Endothelial cell of umbilical vein (primary cell): ENCODE data around the gene COL20A1. TPM values are rescaled to one million over a fixed set of nuclear protein-coding genes. Genes with fewer than 3 reads are reported as not detected.

Source experiments
- BruUV-seq: library from RNA; stranded (reverse); fragments of 400-500 nt; replicated peaks from 2 replicates; lab custom pipeline; 2021; lab: Mats Ljungman, UMichigan
- CTCF ChIA-PET: fragments of 300-600, 350-600 bp; sonication (Branson Sonifier 250); formaldehyde crosslinking; loops from one replicate; lab custom pipeline; 2021; ENCODE audit warnings: antibody characterized with exemption, inconsistent platforms; lab: Charles Lee
- POLR2A ChIA-PET: fragments of 300-600, 350-600 bp; sonication (Branson Sonifier 250); formaldehyde crosslinking; loops from one replicate; lab custom pipeline; 2021; ENCODE audit warnings: antibody characterized with exemption, inconsistent platforms; lab: Charles Lee
- DNase-seq: peaks from one replicate; pipeline ENCODE4 v3.0.0-alpha.2; 2011; ENCODE audit warnings: low read depth, low spot score
- FAIRE-seq: peaks from 2 replicates; lab custom pipeline; 2011; peaks lifted over from hg19 to GRCh38; lab: Jason Lieb, UNC
- H2AFZ ChIP-seq: 2 replicates; pipeline ENCODE4 v1.6.0; 2012; ENCODE audit warnings: low read depth, low read length, control low read depth, inconsistent platforms
- H3K27ac ChIP-seq: 2 replicates; pipeline ENCODE4 v1.5.1; 2011; ENCODE audit warnings: low read depth, mild to moderate bottlenecking, control low read depth, low read length, moderate library complexity; ENCODE audit not compliant: insufficient read depth
- H3K27me3 ChIP-seq, 2 experiments: 2 replicates each; pipeline versions ENCODE4 v1.6.0 to v1.6.1; 2011; ENCODE audit warnings: low read length in 2 of 2, mixed read lengths in 1 of 2; ENCODE audit not compliant: control insufficient read depth in 2 of 2, insufficient read depth in 2 of 2
- H3K36me3 ChIP-seq, 2 experiments: 2 replicates in 1 of 2; 3 replicates in 1 of 2; pipeline ENCODE4 v1.5.1; 2011; ENCODE audit warnings: low read length in 2 of 2, mild to moderate bottlenecking in 1 of 2, moderate library complexity in 1 of 2; ENCODE audit not compliant: control insufficient read depth in 2 of 2, insufficient read depth in 2 of 2; ENCODE audit errors: extremely low read depth in 1 of 2
- H3K4me1 ChIP-seq: 3 replicates; pipeline ENCODE4 v1.5.1; 2011; ENCODE audit warnings: mild to moderate bottlenecking, low read length; ENCODE audit not compliant: control insufficient read depth, insufficient read depth; ENCODE audit errors: extremely low read depth
- H3K4me2 ChIP-seq: 2 replicates; pipeline ENCODE4 v1.6.1; 2011; ENCODE audit warnings: low read length, control low read depth, mixed read lengths; ENCODE audit not compliant: insufficient read depth
- H3K4me3 ChIP-seq, 3 experiments: fragments of 200-600 bp in 1 of 3; sonication (generic), shearing (Covaris generic) in 1 of 3; replicated peaks in 1 of 3; 2 replicates each; pipeline ENCODE4 v1.5.1; 2011 to 2016; ENCODE audit warnings: control low read depth in 3 of 3, low read length in 3 of 3, mild to moderate bottlenecking in 2 of 3, inconsistent platforms in 1 of 3, low read depth in 1 of 3, moderate library complexity in 1 of 3; ENCODE audit not compliant: insufficient read depth in 1 of 3
- H3K79me2 ChIP-seq: 2 replicates; pipeline ENCODE4 v1.6.0; 2012; ENCODE audit warnings: low read length, inconsistent platforms; ENCODE audit not compliant: control insufficient read depth, insufficient read depth
- H3K9ac ChIP-seq: replicated peaks from 2 replicates; pipeline ENCODE3; 2011; ENCODE audit warnings: low read length, control low read depth; ENCODE audit not compliant: insufficient read depth; ENCODE audit errors: extremely low read depth
- H3K9me1 ChIP-seq: replicated peaks from 3 replicates; pipeline ENCODE4 v1.6.0; 2011; ENCODE audit warnings: mild to moderate bottlenecking, low read length; ENCODE audit not compliant: control insufficient read depth, insufficient read depth; ENCODE audit errors: extremely low read depth
- H3K9me3 ChIP-seq: replicated peaks from 2 replicates; pipeline ENCODE4 v1.5.1; 2012; ENCODE audit warnings: low read length, inconsistent platforms; ENCODE audit not compliant: control insufficient read depth, insufficient read depth
- H4K20me1 ChIP-seq: replicated peaks from 2 replicates; pipeline ENCODE3; 2011; ENCODE audit warnings: mild to moderate bottlenecking, low read length; ENCODE audit not compliant: control insufficient read depth, insufficient read depth; ENCODE audit errors: extremely low read depth
- CTCF ChIP-seq, 2 donors: IDR thresholded peaks; 1 replicate in 1 of 2; 2 replicates in 1 of 2; pipeline ENCODE4 v1.5.1; 2011; ENCODE audit warnings: low read length in 2 of 2, mild to moderate bottlenecking in 2 of 2, moderate library complexity in 2 of 2, control low read depth in 1 of 2, inconsistent platforms in 1 of 2, low read depth in 1 of 2; ENCODE audit not compliant: insufficient read depth in 1 of 2; ENCODE audit errors: extremely low read depth in 1 of 2
- EZH2 ChIP-seq: IDR thresholded peaks from 2 replicates; pipeline ENCODE4 v1.6.1; 2012; ENCODE audit warnings: borderline replicate concordance, low read depth, mild to moderate bottlenecking, moderate library complexity, low read length, inconsistent platforms; ENCODE audit not compliant: severe bottlenecking
- FOS ChIP-seq: IDR thresholded peaks from 2 replicates; pipeline ENCODE4 v1.6.1; 2011; ENCODE audit warnings: mild to moderate bottlenecking, low read length, moderate library complexity, borderline replicate concordance; ENCODE audit not compliant: insufficient read depth
- GATA2 ChIP-seq: IDR thresholded peaks from 2 replicates; pipeline ENCODE4 v1.7.0; 2011; ENCODE audit warnings: low read depth, mild to moderate bottlenecking, moderate library complexity, mixed read lengths, low read length; ENCODE audit not compliant: insufficient read length, insufficient read depth
- JUN ChIP-seq: IDR thresholded peaks from 2 replicates; pipeline ENCODE4 v1.6.1; 2011; ENCODE audit warnings: borderline replicate concordance, low read depth; ENCODE audit not compliant: insufficient read length, insufficient read depth
- MAX ChIP-seq: IDR thresholded peaks from 2 replicates; pipeline ENCODE4 v1.6.1; 2011; ENCODE audit not compliant: insufficient read depth, insufficient read length
- MYC ChIP-seq: IDR thresholded peaks from one replicate; pipeline ENCODE4 v1.6.1; 2011; ENCODE audit warnings: mild to moderate bottlenecking, low read depth, low read length
- POLR2A ChIP-seq: IDR thresholded peaks from 2 replicates; pipeline ENCODE4 v1.6.1; 2012; ENCODE audit warnings: low read depth, mild to moderate bottlenecking, control low read depth, low read length
- POLR2AphosphoS5 ChIP-seq: IDR thresholded peaks from 2 replicates; pipeline ENCODE4 v1.6.1; 2012; ENCODE audit warnings: low read depth, mild to moderate bottlenecking, control low read depth, low read length, moderate library complexity; ENCODE audit not compliant: insufficient read depth
- dilution Hi-C: fragments of 300-500 bp; cut with MboI; formaldehyde crosslinking; loops from one replicate; pipeline ENCODE4 v1.15.0; 2019; ENCODE audit warnings: low sequenced_read_pairs; ENCODE audit not compliant: extremely low pct_ligation_motif_present
- intact Hi-C: fragments of 100-400 bp; cut with micrococcal nuclease; formaldehyde crosslinking; loops from one replicate; pipeline ENCODE4 v1.10.0; 2022
- polyA plus RNA-seq, 4 experiments: library from polyadenylated mRNA; depleted of rRNA in 3 of 4; stranded (reverse) in 3 of 4; unstranded in 1 of 4; fragments of >200 nt; gene quantifications; 2 replicates each; pipeline versions ENCODE4 v1.2.1 to v1.2.3, GENCODE V29; 2011 to 2012; ENCODE audit warnings: missing spikeins in 1 of 4
- total RNA-seq: library from RNA; stranded (reverse); gene quantifications from 2 replicates; pipeline ENCODE4 v1.2.3, GENCODE V29; 2021

Gene COL20A1
- total and polyA plus RNA-seq, 2 donors (not counting 3 experiments of a cell fraction or from before 2014, with no cell fraction given): not detected

DNA sequence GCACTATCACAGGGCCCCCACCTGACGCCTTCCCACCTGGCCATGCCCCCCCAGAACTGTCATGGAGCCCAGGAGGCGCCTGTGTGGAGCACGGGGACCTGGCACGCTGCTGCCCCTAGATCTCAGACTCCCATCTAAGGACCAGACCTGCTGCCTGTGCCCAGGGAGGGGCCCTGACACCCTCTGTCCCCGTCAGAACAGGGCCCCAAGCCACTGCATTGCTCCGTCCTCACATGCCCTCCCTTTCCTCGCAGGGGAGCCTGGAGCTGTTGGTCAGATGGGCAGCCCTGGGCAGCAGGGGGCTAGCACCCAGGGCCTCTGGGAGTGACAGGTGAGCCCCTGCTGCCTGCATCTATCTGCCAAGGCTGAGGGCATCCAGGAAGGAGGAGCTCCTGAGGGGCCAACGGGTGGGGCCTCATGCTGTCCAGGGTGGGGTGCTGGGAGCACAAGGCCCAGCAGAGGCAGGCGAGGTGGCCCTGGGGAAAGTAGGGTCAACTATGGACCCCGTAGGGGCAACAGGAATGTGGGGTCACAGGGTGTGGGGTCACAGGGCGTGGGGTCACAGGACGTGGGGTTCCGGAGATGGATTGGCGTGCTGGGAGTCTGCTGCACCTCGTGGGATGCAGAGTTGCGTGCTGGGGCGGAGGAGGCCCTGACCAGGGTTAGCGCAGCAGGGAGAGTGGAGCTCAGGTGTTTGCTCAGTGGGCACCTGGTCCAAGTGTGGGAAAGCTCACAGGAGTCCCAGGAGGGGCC, 36.5 kb downstream of the COL20A1 start:
- BruUV-seq: no TSS peak
- intact Hi-C loops: no loop called here
- CTCF ChIA-PET: interaction anchor here (0.6 to 1.7 kb wide), 4 partner anchors 20 to 121 kb away, joined by 3 to 6 read pairs (median 4); no protein-coding TSS in a partner anchor
- Histone ChIP-seq H3K79me2 (no peaks in the 10 kb centered on the region), H3K4me3 (no peak overlapping the region), H4K20me1 (no peaks in the 10 kb centered on the region), H2AFZ (no peak overlapping the region), H3K27ac (no peak overlapping the region), H3K36me3 (no peaks in the 10 kb centered on the region), H3K9me3 (no peaks in the 10 kb centered on the region), H3K4me2 (no peak overlapping the region), H3K9ac (no peak overlapping the region), H3K9me1 (no peaks in the 10 kb centered on the region), H3K4me1 (no peaks in the 10 kb centered on the region), H3K27me3 (no peaks in the 10 kb centered on the region)
- POLR2A ChIA-PET: no interaction called here
- no peak for TF ChIP-seq FOS
- no peak for TF ChIP-seq GATA2
- no peak for TF ChIP-seq MYC
- no peak for TF ChIP-seq POLR2A
- no peak for TF ChIP-seq CTCF (IDR thresholded peaks at IDR 0.05; ENCODE audit: extremely low read depth in 1 of 2, insufficient read depth in 1 of 2, low read depth in 1 of 2, low read length in 2 of 2)
- TF ChIP-seq EZH2: no peak
- no peak for TF ChIP-seq MAX
- TF ChIP-seq POLR2AphosphoS5: no peak
- TF ChIP-seq JUN: no peak
- dilution Hi-C loops: no loop called here
- DNase-seq (no peak), FAIRE-seq (no peak)
